Kidney capillary endothelial cell (primary cell): ENCODE results near the gene PLCL2.

Source experiments
- DNase-seq: peaks from one replicate; pipeline ENCODE4 v3.0.0-alpha.2; 2018; ENCODE audit warnings: low spot score

Gene PLCL2

DNA sequence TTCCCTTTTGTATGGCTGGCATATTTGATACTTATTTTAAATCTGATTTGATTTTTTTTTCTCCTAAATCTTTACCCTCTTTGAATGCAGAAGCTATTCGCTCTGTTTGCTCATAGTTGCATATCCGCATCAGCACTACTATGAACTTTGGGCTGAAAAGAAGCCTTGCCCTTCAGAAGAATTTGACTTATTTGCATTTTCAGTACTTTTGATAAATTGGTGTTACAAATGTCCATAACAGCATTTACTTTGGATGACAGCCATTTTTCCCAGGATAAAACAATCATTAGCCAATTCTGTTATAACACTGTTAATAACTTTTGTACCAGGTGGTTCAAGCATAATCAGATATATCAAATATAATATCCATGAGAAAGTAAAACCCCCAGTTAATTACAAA is 129.5 kb downstream of the PLCL2 start:
- DNase-seq = no peak

DNA sequence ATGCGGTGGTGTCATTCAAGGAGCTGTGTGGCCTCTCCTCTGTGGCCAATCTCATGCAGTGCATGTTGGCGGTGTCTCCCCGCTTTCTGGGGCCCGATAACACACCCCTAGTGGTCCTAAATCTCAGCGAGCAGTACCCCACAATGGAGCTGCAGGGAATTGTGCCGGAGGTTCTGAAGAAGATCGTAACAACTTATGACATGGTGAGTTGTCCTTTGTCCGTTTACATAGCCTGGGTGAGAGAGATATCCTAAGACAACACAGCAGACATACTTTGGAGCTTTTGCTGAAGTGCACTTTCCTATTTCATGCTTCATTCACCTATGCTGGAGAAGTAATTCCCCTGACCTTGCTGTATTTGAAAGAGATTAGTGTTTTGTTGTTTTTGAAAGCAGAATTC is 130.0 kb downstream of the PLCL2 start:
- no peak for DNase-seq

DNA sequence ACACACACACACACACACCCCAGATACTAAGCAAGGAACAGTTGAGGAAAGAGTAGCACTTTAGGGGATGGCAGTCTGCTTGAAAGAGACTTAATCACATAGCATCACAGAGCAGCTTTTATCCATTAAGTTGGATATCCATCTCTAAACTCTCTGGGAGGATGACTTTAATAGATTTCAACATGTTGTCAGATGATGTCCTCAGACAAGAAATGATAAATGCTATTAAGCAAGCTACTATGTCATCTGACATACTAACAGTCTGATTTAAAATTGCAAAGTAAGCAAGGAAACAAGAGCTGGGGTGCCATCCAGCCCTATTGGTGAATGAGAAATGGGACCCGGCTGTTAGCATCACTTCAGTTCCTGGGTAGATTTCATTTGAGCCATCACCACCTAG is 136.9 kb downstream of the PLCL2 start:
- DNase-seq = no peak

DNA sequence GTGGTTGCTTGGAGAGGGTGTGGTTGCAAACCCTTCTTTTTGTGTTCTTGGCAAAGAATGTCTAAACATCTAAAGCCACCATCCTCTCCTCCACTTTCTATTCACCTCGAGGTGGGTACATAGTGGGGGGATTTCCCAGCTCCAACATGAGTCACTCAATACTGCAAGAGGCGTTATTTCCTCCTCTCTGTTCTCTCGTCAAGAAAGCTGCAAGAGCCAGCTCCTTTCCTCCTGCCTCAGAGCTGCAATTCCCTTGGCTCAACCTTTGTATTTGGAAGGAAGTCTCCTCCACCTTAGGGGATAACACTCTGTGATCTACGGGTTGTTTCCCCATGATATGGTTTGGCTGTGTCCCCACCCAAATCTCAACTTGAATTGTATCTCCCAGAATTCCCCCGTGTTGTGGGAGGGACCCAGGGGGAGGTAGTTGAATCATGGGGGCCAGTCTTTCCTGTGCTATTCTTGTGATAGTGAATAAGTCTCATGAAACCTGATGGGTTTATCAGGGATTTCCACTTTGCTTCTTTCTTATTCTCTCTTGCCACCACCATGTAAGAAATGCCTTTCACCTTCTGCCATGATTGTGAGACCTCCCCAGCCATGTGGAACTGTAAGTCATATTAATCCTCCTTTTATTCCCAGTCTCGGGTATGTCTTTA is 138.4 kb downstream of the PLCL2 start:
- DNase-seq = no peak

DNA sequence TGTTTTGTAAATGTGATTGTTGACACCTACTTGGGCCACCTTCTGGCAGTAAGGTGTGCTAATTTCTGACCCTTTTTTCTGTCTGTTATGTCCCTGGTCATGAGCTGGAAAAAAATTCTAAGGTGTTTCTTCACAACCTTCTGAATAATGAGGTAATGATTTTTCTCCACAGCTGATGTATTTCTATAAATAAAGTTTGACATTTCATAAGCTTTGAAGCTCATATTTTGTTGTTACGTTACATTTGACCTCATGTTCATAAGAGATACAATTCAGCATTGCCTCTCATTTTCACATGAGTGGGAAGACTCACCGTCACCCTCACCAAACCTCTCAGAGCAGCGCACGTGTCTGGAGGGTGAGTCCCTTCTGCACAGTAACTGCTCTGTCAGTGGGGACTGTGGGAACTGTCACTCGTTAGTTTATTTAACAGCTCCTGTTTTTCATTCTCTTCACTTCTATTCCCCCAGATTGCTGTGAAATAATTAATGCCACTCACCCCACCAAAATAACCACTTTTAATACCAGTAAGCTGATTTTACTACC is 140.9 kb downstream of the PLCL2 start:
- no peak for DNase-seq

DNA sequence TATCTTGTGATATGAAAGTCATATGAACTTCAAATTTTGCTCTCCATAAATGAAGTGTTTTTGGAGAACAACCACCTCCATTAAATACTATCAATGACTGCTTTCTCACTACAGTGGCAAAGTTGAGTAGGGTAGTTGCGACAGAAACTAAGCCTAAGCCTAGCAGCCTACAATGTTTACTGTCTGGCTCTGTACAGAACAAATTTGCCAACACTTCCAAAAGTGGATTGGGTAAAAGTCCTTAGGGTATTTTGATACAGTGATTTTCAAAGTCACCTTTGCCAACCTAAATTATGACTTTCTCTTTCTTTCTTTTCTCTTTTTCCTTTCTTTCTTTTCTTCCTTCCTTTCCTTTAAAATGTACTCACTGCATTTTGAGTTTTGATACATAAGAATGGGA is 142.6 kb downstream of the PLCL2 start:
- no peak for DNase-seq

DNA sequence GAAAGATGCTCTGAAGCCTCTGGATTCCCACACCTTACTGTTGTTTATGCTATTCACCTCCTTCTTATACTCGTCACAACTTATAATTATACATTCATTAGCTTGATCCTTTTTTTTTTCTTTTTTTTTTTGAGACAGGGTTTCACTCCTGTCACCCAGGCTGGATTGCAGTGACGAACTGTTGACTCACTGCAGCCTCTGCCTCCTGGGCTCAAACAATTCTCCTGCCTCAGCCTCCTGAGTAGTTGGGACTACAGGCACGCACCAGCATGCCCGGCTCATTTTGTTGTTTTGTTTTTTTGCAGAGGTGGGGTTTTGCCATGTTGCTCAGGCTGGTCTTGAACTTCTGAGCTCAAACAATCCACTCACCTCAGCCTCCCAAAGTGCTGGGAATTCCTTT is 143.6 kb downstream of the PLCL2 start:
- no peak for DNase-seq

DNA sequence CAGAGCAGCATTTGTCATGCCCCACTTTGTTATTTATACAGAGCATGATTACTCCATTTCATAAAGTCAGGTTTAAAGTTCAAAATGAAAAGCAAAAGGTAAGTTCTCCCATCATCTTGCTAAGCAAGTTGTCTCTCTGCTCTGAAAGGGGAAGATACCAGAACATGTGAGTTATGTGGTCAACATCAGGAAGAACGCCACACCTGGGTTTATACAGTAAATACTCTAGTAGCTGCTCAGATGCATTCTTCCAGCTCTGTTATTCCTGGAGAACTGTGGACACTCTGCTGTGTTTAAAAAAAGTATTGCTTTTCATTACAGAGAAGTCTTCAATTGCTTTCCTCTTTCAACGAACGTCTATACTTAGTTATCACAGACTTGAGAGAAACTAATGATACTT is 145.7 kb downstream of the PLCL2 start:
- DNase-seq = no peak

DNA sequence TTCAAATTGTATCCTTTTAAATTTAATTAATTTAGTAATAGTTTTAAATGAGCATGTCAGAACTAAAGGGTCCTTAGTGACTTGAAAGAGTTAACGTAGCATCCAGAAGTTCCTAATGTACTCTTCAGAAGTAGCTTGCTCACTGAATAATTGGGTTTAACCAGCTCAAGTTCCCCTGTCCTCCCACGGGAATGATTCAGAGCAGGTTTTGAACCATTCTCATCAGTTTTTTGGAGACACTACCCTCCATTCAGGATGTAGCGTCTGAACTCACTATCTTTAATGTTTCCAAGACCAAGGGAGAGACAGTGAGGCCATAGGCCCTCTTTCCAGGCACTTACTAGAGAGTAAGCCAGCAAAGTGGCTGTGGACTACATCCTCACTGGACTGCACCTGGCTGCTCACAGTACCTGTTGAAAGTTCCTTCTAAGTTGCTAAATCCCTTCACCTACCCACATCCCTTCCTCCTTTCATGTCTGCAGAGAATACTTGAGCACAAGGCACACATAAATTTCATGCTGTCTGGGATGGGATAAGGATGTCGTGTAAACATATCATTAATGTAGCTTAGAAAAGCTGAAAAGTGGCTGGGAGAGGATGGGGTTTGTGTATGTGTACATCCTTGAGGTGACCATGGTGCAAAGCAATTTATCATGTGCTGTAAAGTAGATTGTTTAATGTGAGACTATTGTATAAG is 146.3 kb downstream of the PLCL2 start:
- no peak for DNase-seq

DNA sequence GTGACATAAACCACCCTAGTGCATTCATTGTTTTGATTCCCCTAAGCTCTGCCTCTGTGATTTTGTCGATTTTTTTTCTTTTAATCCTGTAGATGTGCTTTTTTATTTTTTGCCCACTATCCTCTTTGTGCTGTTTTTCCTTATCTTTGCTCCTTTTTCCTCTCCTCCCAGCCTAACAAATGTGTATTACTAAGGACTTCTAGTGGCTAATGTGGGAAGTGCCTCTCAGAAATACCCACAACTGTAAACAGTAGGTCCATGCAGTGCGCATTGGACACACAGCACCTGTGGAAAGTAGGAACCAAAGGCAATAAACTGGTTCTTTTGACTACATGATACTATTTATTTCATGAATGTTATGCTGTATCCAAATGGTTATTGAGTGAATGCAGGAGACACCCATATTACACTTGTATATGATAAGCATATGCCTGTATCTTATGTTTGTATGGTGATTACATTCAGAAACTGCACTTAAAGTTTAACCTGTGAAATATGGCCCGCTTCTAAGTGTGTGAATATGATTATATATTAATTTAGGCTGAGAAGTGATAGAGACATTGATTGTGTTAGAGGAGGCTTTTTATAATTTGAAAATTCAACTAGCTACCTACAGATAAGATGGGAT is 147.8 kb downstream of the PLCL2 start:
- DNase-seq = peak; percentile 33

DNA sequence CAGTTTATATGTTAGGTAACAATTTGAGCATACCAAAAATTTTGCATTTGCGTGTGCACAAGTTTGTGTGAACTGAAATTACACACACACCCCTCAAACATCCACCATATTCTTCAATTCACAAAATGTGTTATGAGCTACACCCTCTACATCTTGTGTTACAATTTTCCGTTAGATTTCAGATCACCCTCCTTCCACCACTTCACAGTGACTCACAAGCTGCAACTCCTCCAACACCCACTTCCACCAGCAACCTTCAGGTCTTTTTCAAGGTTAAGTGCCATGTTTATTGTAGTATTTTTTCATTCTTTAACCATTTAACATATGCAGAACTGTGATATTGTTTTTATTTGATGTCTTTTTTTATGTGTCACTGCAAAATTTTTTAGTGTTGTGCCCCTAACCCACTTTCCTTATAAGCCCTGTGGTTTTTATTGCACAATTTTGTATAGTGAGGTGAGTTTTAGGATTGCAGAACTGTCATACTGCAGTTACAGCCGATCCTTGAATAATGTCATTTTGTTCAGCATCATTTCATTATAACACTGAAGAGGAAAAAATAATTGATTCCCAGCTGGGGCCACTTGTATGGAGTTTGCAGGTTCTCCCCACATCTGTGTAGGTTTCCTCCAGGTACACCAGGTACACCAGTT is 148.9 kb downstream of the PLCL2 start:
- no peak for DNase-seq

DNA sequence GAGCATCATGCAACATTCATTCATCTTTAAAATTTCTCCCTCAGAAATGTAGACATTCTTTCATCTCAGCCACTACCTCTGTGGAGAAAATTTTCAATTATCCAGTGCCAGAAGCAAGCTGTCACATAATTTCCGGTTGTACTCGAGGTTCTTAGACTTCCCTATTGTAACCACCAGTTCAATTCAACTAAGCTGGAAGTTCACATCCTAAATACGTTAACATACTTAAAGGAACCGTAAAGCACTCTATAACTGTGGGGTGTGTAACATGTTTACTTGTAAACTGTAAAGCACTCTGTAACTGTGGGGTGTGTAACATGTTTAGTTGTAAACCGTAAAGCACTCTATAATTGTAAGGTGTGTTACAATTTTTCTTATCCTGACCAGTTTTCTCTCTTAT is 150.3 kb downstream of the PLCL2 start:
- DNase-seq = no peak

DNA sequence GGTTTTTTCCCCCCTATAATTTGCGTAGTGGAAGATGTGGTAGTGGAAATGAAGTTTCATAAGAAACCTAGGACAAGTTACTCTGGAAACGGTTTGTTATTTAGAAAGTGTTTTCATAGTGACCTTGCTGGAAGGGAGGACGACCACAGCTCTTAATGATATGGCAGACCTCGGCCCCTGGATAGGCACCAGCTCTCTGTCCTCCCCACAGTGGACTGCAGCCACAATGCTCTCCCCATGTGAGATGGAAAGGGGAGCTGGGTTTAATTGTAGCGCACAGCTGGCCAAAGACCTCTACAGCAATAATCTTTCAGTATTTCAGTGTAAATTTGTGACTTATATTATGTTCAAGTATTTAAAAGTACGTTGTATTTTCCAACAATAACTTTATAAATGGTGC is 151.2 kb downstream of the PLCL2 start:
- DNase-seq = no peak

DNA sequence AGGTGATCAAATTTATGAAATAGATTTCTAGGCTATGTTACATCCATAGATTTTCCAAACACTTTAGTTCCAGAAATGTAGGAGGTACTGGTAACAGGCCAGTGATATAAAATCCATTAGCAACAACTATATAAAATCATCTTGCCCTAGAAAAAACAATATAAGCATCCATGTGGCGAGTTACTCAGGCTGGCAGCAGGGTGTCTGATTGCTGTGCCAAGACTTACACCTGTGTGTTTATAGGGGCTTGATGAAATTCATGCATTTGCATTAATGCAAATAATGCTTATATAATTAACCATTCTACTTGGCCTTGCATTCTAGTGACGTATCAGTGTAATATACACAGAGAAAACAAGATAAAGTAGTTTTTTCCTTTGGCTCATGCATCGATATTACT is 153.4 kb downstream of the PLCL2 start:
- no peak for DNase-seq

DNA sequence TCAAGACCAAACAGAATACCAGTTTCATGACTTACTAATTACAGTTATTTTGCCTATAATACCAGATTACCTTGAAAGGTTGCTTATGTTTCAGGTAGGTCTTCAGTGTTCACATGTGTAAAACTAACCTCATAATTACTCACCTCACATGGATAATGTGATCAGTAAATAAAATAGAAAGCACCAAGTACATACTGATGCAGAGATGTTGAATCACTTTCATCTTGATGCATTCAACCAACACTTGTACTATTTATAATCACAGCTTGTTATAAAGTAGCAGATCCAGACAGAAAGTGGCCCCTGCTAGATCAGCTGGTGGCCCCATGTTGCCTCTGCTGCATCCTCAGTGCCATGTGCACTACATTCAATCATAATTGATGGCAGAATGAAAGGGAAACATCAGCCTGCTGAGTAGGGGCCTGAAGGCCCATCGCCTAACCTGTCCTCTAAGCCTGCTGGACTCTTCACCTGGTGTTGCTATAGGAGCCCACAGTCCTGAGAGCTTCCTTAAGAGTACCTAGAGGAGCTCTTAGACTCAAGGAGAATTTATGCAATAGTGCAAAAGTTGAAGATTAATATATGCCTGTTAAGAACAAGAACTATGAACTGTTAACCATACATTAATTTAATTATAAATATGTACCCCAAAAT is 154.3 kb downstream of the PLCL2 start:
- DNase-seq = no peak

DNA sequence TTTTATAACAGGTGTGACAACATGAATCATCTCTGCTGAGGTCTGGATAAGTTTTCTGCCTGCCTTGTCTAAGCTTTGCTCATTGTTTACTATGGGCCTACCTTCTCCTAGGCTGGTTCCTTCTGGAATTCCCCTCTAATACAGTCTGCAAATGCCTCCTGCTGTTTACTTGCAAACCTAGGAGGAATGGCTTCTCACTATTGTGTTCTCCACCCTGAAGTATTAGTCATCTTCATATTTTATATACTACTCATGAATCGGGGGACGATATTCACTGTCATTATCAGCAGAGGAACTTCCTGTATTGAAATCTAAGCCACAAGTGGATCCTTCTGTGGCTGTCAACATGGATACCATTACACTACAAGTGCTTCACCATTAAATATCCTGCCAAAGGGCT is 154.8 kb downstream of the PLCL2 start:
- DNase-seq = peak; percentile 92

DNA sequence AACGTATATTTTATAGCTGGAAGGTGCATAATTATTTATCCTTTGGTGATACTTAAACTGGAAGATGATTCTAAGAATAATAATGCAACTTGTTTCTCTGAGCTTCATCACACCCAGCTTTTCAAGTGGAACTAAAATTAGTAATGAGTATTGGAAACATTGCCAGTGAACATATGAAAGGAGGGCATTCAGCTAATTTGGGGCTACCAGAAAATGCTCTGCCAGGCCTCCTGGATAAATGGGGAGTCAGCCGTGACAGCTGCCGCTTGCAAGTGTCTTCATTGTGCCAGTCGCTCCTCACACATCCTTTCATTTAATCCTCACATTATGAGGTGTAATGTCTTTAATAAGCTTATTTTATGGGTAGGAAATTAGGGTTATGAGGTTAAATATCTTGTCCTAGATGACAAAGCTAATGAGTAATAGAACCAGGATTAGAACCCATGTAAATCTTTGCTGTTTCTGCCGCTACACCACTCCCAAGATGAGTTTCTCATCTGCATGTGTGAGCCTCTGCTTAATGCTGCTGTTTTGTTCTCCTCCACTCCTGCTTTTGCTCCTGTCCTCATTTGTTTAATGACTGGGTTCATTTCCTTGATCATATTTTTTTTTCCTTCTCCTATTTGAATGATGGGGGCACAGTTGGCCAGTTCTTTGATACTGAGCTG is 155.7 kb downstream of the PLCL2 start:
- DNase-seq = no peak

DNA sequence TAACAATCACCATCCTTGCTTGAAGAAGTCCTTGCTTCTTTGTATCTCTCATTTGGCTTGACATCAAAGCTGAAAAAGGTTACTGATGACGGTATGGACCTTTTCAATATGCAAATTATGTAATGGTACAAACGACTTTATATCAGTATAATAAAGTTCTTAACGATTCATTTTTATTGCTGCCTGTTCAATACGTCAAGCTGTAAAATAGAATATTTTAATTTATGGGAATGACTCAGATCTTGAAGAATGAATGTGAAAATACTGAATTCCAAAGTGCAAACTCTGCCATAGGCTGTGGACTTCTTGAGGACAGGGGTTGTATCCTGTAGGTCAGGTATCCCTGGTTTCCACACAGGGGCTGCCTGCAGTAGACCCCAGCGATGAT is 156.2 kb downstream of the PLCL2 start:
- no peak for DNase-seq

DNA sequence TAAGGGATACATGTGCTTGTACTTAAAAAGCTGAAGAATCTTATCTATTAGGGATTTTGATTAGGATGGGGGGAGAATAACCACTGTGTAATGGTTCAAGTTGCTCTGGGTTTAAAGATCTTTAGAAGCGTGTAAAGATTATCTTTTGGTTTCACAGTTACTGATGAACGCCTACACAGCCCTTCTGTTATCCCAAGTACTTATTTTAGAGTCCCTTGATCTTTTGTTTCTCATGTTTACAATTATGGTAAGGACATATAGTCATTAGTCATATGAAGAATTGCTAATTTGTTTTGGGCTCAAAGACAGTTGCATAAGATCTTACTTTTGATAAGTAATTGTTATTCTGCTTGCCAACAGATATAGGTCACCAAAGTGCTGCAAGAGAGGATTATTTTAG is 160.1 kb downstream of the PLCL2 start:
- DNase-seq = no peak

DNA sequence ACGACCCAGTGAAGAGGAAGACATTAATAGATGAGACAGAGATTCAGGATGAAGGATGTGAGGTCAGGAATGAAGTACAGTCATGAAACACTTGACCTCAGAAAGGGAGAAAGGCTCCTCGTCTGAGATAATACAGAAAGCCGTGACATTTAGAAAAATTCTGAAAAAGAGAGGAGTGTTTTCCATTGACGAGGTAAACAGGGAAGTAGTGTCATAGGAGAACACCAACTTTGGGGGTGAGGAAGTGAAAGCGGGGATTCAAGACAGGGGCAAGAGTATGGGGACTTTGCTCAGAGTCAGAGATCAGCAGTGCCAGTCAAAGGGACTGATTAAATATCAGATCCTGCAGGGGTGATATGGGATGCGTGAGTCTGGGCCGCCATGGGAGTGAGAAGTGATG is 160.9 kb downstream of the PLCL2 start:
- no peak for DNase-seq

DNA sequence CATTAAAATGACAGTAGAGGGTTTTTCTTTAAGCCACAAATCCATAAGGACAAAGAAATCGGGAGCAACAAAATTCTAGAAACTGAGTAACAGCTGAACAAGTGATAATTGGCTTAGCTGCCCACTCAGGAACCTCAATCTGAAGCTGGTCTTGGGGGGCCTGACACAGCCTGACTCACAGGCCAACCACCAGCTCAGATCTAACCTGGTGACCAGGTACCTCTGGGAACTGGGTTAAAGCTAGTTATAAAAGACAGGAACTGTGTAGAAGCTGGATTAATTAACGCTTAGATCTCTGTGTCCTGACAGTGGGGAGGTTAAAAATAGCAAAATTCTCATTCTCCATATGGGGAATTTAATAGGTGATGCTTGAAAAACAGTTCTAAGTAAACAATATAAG is 161.9 kb downstream of the PLCL2 start:
- DNase-seq = no peak

DNA sequence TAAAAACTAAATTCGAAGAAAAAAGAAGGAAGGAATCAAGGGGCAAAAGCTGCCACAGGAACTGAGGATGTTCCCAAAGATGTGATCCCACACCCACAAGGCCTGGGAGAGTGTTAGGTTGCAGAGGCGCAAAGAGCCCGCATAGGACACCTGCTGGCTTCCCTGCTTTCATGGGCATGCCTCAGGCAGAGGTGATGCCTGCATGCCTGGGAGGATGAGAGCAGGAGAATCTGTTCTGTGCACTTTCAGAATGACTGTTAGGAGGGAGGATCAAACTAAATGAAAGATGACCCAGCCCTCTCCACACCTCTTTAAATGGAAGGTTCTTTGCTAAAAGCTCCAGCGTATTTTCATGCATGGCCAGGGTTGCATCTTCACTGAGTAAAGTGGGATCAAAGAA is 162.4 kb downstream of the PLCL2 start:
- DNase-seq = no peak
